WTC11 (cell line): Measurements from ENCODE around the gene DPPA5. TPM values are rescaled to one million over a fixed set of nuclear protein-coding genes. Genes with fewer than 3 reads are reported as not detected.

ENCODE experiments used
- ATAC-seq: fragments of 200-7000 bp; cut with Tn5 transposase; 2 replicates; pipeline ENCODE4 v1.10.0; 2021; ENCODE audit warnings: mild to moderate bottlenecking, moderate library complexity
- CTCF ChIA-PET: fragments of 300-600 bp; sonication (Branson Sonifier 250); formaldehyde crosslinking; loops from one replicate; lab custom pipeline; 2021; ENCODE audit warnings: antibody characterized with exemption; lab: Charles Lee
- POLR2A ChIA-PET: fragments of 350-600 bp; sonication (Branson Sonifier 250); formaldehyde crosslinking; loops from one replicate; lab custom pipeline; 2021; ENCODE audit warnings: antibody characterized with exemption; lab: Charles Lee
- DNase-seq: peaks from one replicate; pipeline ENCODE4 v3.0.0; 2021; ENCODE audit warnings: low spot score
- H3K27ac Mint-ChIP-seq: 2 replicates; pipeline ENCODE4 v1.8.0; 2021; ENCODE audit warnings: mixed read lengths
- H3K27me3 Mint-ChIP-seq: 2 replicates; pipeline ENCODE4 v1.8.0; 2021; ENCODE audit warnings: low read depth, mild to moderate bottlenecking, moderate library complexity, mixed read lengths
- H3K36me3 Mint-ChIP-seq: 2 replicates; pipeline ENCODE4 v1.8.0; 2021; ENCODE audit warnings: mixed read lengths
- H3K4me1 Mint-ChIP-seq: 2 replicates; pipeline ENCODE4 v1.8.0; 2022; ENCODE audit warnings: mixed read lengths
- H3K4me3 Mint-ChIP-seq: 2 replicates; pipeline ENCODE4 v1.8.0; 2021; ENCODE audit warnings: mild to moderate bottlenecking, moderate library complexity, mixed read lengths
- H3K9me3 Mint-ChIP-seq: 2 replicates; pipeline ENCODE4 v1.8.0; 2021; ENCODE audit warnings: mixed read lengths
- ATF1 ChIP-seq: sonication (generic); formaldehyde crosslinking; IDR thresholded peaks from 2 replicates; pipeline ENCODE4 v1.8.1; 2023; ENCODE audit warnings: mild to moderate bottlenecking, moderate library complexity, missing genetic modification reagents
- EMX1 ChIP-seq: fragments of 250-450 bp; sonication (Bioruptor Pico); IDR thresholded peaks from 2 replicates; pipeline ENCODE4 v1.8.0; 2021; ENCODE audit warnings: mild to moderate bottlenecking
- GTF2I ChIP-seq: fragments of 250-450 bp; sonication (Bioruptor Pico); conservative IDR thresholded peaks from 2 replicates; pipeline ENCODE4 v1.4.0; 2021; ENCODE audit warnings: mild to moderate bottlenecking
- HMGA2 ChIP-seq: fragments of 250-450 bp; sonication (Bioruptor Pico); IDR thresholded peaks from 2 replicates; pipeline ENCODE4 v1.4.0; 2021; ENCODE audit warnings: mild to moderate bottlenecking, moderate library complexity
- MXD4 ChIP-seq: fragments of 250-450 bp; sonication (Bioruptor Pico); IDR thresholded peaks from 2 replicates; pipeline ENCODE4 v1.8.0; 2021; ENCODE audit warnings: mild to moderate bottlenecking, moderate library complexity, borderline replicate concordance
- NFYB ChIP-seq: sonication (generic); formaldehyde crosslinking; conservative IDR thresholded peaks from 2 replicates; pipeline ENCODE4 v1.8.0; 2022; ENCODE audit warnings: low read depth, missing genetic modification reagents
- NR2C2 ChIP-seq: sonication (generic); formaldehyde crosslinking; IDR thresholded peaks from 2 replicates; pipeline ENCODE4 v1.8.0; 2022; ENCODE audit warnings: mild to moderate bottlenecking, missing genetic modification reagents
- NR3C1 ChIP-seq: sonication (generic); formaldehyde crosslinking; conservative IDR thresholded peaks from 2 replicates; pipeline ENCODE4 v1.8.1; 2023; ENCODE audit warnings: low read depth, mild to moderate bottlenecking, missing genetic modification reagents
- SMAD3 ChIP-seq: sonication (generic); formaldehyde crosslinking; IDR thresholded peaks from 2 replicates; pipeline ENCODE4 v1.8.0; 2022; ENCODE audit warnings: missing genetic modification reagents, mild to moderate bottlenecking, borderline replicate concordance
- TEAD1 ChIP-seq: sonication (generic); formaldehyde crosslinking; IDR thresholded peaks from 2 replicates; pipeline ENCODE4 v1.8.0; 2022; ENCODE audit warnings: mild to moderate bottlenecking, missing genetic modification reagents
- TEAD4 ChIP-seq: sonication (generic); formaldehyde crosslinking; IDR thresholded peaks from 2 replicates; pipeline ENCODE4 v1.8.0; 2022; ENCODE audit warnings: mild to moderate bottlenecking, missing genetic modification reagents
- ZNF219 ChIP-seq: sonication (generic); formaldehyde crosslinking; IDR thresholded peaks from 2 replicates; pipeline ENCODE4 v1.8.0; 2023; ENCODE audit warnings: missing genetic modification reagents, mild to moderate bottlenecking, borderline replicate concordance
- ZNF232 ChIP-seq: sonication (generic); formaldehyde crosslinking; IDR thresholded peaks from 2 replicates; pipeline ENCODE4 v1.8.0; 2022; ENCODE audit warnings: mild to moderate bottlenecking, missing genetic modification reagents
- ZNF263 ChIP-seq: sonication (generic); formaldehyde crosslinking; IDR thresholded peaks from 2 replicates; pipeline ENCODE4 v1.8.1; 2022; ENCODE audit warnings: low read depth, mild to moderate bottlenecking, moderate library complexity, missing genetic modification reagents
- ZNF317 ChIP-seq: sonication (generic); formaldehyde crosslinking; IDR thresholded peaks from 2 replicates; pipeline ENCODE4 v1.8.1; 2023; ENCODE audit warnings: low read depth, mild to moderate bottlenecking, moderate library complexity, missing genetic modification reagents, borderline replicate concordance
- ZNF423 ChIP-seq: fragments of 250-450 bp; sonication (Bioruptor Pico); IDR thresholded peaks from 2 replicates; pipeline ENCODE4 v2.1.2; 2022; ENCODE audit warnings: mild to moderate bottlenecking, moderate library complexity
- ZNF671 ChIP-seq: fragments of 250-450 bp; sonication (Bioruptor Pico); IDR thresholded peaks from 2 replicates; pipeline ENCODE4 v1.8.0; 2021; ENCODE audit warnings: mild to moderate bottlenecking
- total RNA-seq: library from RNA; stranded (reverse); gene quantifications from 3 replicates; pipeline ENCODE4 v1.2.3, GENCODE V29; 2021
- TF ChIP-seq, protein P1 (sequence below): sonication (generic); formaldehyde crosslinking; IDR thresholded peaks from 2 replicates; pipeline ENCODE4 v1.8.1; 2022; ENCODE audit warnings: mild to moderate bottlenecking, missing genetic modification reagents, moderate library complexity, borderline replicate concordance
- TF ChIP-seq, protein P2 (sequence below): sonication (generic); formaldehyde crosslinking; conservative IDR thresholded peaks from 2 replicates; pipeline ENCODE4 v1.8.1; 2022; ENCODE audit warnings: mild to moderate bottlenecking, missing genetic modification reagents
- TF ChIP-seq, protein P3 (sequence below): fragments of 250-450 bp; sonication (Bioruptor Pico); IDR thresholded peaks from 2 replicates; pipeline ENCODE4 v2.1.2; 2022; ENCODE audit warnings: mild to moderate bottlenecking, moderate library complexity
- TF ChIP-seq, protein P4 (sequence below): sonication (generic); formaldehyde crosslinking; conservative IDR thresholded peaks from 2 replicates; pipeline ENCODE4 v1.8.1; 2023; ENCODE audit warnings: mild to moderate bottlenecking, low read depth, missing genetic modification reagents, moderate library complexity
- TF ChIP-seq, protein P5 (sequence below): sonication (generic); formaldehyde crosslinking; IDR thresholded peaks from 2 replicates; pipeline ENCODE4 v1.8.1; 2022; ENCODE audit warnings: mild to moderate bottlenecking, moderate library complexity, missing genetic modification reagents
- TF ChIP-seq, protein P6 (sequence below): fragments of 250-450 bp; sonication (Bioruptor Pico); IDR thresholded peaks from 2 replicates; pipeline ENCODE4 v1.9.0; 2021; ENCODE audit warnings: moderate library complexity, mild to moderate bottlenecking, inconsistent platforms, borderline replicate concordance
- TF ChIP-seq, protein P7 (sequence below): sonication (generic); formaldehyde crosslinking; IDR thresholded peaks from 2 replicates; pipeline ENCODE4 v1.8.0; 2022; ENCODE audit warnings: mild to moderate bottlenecking, missing genetic modification reagents
- TF ChIP-seq, protein P8 (sequence below): fragments of 250-450 bp; sonication (Bioruptor Pico); IDR thresholded peaks from 2 replicates; pipeline ENCODE4 v1.9.0; 2021; ENCODE audit warnings: mild to moderate bottlenecking, borderline replicate concordance

DPPA5 gene
- total RNA-seq, 1 experiment from 2014 or later = 6.7 TPM

DNA sequence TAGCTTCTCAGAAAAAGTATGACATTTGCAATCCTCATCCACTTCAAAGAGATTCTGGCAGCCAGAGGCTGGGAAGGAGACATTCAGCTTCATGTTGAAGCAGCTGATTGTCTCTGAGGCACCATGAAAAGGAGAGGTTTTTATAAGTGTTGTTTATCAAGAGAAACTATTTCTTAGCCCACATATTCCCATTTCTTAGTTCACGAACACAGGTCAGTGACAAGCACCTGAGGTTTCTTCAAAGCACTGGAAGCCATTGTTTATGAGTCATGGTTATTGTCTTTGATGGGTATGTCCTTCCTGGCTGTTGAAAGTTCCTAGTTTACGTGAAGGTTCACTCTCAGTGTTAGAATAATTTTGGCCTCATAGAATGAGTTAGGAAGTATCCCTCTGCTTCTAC is 37.6 kb upstream of the DPPA5 start:
- DNase-seq (no peak), ATAC-seq (no peak)
- H3K36me3 Mint-ChIP-seq = no peaks in the 10 kb centered on the region
- H3K4me1 Mint-ChIP-seq = peaks cover 29% of the 10 kb centered on the region
- H3K27me3 Mint-ChIP-seq = peaks cover 12% of the 10 kb centered on the region
- H3K27ac Mint-ChIP-seq = no peak overlapping the region
- TF ChIP-seq EMX1 (CRISPR knock-in tag) = no peak
- no peak for TF ChIP-seq TEAD4 (CRISPR knock-in tag)
- no peak for TF ChIP-seq ZNF671 (CRISPR knock-in tag)
- no peak for TF ChIP-seq ZNF423 (CRISPR knock-in tag)
- no peak for TF ChIP-seq ZNF263
- no peak for TF ChIP-seq SMAD3 (CRISPR knock-in tag)
- TF ChIP-seq GTF2I (CRISPR knock-in tag) = no peak
- TF ChIP-seq, protein P1, sequence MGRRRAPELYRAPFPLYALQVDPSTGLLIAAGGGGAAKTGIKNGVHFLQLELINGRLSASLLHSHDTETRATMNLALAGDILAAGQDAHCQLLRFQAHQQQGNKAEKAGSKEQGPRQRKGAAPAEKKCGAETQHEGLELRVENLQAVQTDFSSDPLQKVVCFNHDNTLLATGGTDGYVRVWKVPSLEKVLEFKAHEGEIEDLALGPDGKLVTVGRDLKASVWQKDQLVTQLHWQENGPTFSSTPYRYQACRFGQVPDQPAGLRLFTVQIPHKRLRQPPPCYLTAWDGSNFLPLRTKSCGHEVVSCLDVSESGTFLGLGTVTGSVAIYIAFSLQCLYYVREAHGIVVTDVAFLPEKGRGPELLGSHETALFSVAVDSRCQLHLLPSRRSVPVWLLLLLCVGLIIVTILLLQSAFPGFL (CRISPR knock-in tag) = no peak
- no peak for TF ChIP-seq ZNF232
- TF ChIP-seq, protein P2, sequence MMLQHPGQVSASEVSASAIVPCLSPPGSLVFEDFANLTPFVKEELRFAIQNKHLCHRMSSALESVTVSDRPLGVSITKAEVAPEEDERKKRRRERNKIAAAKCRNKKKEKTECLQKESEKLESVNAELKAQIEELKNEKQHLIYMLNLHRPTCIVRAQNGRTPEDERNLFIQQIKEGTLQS (CRISPR knock-in tag) = no peak
- TF ChIP-seq, protein P3, sequence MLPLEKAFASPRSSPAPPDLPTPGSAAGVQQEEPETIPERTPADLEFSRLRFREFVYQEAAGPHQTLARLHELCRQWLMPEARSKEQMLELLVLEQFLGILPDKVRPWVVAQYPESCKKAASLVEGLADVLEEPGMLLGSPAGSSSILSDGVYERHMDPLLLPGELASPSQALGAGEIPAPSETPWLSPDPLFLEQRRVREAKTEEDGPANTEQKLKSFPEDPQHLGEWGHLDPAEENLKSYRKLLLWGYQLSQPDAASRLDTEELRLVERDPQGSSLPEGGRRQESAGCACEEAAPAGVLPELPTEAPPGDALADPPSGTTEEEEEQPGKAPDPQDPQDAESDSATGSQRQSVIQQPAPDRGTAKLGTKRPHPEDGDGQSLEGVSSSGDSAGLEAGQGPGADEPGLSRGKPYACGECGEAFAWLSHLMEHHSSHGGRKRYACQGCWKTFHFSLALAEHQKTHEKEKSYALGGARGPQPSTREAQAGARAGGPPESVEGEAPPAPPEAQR (CRISPR knock-in tag) = no peak
- TF ChIP-seq, protein P4, sequence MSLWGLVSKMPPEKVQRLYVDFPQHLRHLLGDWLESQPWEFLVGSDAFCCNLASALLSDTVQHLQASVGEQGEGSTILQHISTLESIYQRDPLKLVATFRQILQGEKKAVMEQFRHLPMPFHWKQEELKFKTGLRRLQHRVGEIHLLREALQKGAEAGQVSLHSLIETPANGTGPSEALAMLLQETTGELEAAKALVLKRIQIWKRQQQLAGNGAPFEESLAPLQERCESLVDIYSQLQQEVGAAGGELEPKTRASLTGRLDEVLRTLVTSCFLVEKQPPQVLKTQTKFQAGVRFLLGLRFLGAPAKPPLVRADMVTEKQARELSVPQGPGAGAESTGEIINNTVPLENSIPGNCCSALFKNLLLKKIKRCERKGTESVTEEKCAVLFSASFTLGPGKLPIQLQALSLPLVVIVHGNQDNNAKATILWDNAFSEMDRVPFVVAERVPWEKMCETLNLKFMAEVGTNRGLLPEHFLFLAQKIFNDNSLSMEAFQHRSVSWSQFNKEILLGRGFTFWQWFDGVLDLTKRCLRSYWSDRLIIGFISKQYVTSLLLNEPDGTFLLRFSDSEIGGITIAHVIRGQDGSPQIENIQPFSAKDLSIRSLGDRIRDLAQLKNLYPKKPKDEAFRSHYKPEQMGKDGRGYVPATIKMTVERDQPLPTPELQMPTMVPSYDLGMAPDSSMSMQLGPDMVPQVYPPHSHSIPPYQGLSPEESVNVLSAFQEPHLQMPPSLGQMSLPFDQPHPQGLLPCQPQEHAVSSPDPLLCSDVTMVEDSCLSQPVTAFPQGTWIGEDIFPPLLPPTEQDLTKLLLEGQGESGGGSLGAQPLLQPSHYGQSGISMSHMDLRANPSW (CRISPR knock-in tag) = no peak
- TF ChIP-seq NFYB (CRISPR knock-in tag) = no peak
- no peak for TF ChIP-seq MXD4 (CRISPR knock-in tag)
- TF ChIP-seq ZNF317 (CRISPR knock-in tag) = no peak
- TF ChIP-seq NR2C2 (CRISPR knock-in tag) = no peak
- no peak for TF ChIP-seq NR3C1 (CRISPR knock-in tag)
- TF ChIP-seq TEAD1 (CRISPR knock-in tag) = no peak
- ChIA-PET CTCF (no interaction called here), POLR2A (no interaction called here)
- H3K4me3 Mint-ChIP-seq = no peak overlapping the region
- no peaks in the 10 kb centered on the region for H3K9me3 Mint-ChIP-seq

DNA sequence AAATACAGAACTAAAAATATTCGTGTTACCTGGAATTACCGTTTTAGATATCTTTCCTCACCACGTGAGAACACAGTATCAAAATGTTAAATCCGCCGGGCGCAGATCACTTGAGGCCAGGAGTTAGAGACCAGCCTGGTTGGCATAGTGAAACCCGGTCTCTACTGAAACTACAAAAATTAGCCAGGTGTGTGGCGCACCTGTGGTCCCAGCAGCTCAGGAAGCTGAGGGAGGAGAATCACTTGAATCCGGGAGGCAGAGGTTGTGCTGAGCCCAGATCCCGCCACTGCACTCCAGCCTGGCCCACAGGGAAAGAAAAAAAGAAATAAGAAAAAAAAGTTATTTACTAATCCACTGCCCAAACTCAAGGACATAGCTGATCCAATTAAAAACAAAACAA is 35.8 kb upstream of the DPPA5 start:
- Mint-ChIP-seq H3K36me3 (no peaks in the 10 kb centered on the region), H3K27ac (no peak overlapping the region), H3K4me1 (peaks cover 29% of the 10 kb centered on the region), H3K27me3 (peaks cover 12% of the 10 kb centered on the region), H3K9me3 (no peaks in the 10 kb centered on the region), H3K4me3 (peak overlapping the region; percentile 51)
- POLR2A ChIA-PET = no interaction called here
- DNase-seq (peak; percentile 60), ATAC-seq (no peak)
- CTCF ChIA-PET = interaction anchor here (0.8 to 3.3 kb wide), 7 partner anchors 62 to 228 kb away, joined by 3 to 67 read pairs (median 11); partner anchors contain the start of genes CGAS and MTO1
- TF ChIP-seq ZNF423 (CRISPR knock-in tag) = no peak
- TF ChIP-seq, protein P5, sequence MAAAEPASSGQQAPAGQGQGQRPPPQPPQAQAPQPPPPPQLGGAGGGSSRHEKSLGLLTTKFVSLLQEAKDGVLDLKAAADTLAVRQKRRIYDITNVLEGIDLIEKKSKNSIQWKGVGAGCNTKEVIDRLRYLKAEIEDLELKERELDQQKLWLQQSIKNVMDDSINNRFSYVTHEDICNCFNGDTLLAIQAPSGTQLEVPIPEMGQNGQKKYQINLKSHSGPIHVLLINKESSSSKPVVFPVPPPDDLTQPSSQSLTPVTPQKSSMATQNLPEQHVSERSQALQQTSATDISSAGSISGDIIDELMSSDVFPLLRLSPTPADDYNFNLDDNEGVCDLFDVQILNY (CRISPR knock-in tag) = no peak
- TF ChIP-seq, protein P6, sequence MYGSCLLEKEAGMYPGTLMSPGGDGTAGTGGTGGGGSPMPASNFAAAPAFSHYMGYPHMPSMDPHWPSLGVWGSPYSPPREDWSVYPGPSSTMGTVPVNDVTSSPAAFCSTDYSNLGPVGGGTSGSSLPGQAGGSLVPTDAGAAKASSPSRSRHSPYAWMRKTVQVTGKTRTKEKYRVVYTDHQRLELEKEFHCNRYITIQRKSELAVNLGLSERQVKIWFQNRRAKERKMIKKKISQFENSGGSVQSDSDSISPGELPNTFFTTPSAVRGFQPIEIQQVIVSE (CRISPR knock-in tag) = no peak
- TF ChIP-seq, protein P7, sequence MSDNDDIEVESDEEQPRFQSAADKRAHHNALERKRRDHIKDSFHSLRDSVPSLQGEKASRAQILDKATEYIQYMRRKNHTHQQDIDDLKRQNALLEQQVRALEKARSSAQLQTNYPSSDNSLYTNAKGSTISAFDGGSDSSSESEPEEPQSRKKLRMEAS (CRISPR knock-in tag) = no peak
- no peak for TF ChIP-seq NFYB (CRISPR knock-in tag)
- no peak for TF ChIP-seq ATF1
- TF ChIP-seq HMGA2 (CRISPR knock-in tag) = no peak
- TF ChIP-seq ZNF219 (CRISPR knock-in tag) = no peak
- TF ChIP-seq, protein P8, sequence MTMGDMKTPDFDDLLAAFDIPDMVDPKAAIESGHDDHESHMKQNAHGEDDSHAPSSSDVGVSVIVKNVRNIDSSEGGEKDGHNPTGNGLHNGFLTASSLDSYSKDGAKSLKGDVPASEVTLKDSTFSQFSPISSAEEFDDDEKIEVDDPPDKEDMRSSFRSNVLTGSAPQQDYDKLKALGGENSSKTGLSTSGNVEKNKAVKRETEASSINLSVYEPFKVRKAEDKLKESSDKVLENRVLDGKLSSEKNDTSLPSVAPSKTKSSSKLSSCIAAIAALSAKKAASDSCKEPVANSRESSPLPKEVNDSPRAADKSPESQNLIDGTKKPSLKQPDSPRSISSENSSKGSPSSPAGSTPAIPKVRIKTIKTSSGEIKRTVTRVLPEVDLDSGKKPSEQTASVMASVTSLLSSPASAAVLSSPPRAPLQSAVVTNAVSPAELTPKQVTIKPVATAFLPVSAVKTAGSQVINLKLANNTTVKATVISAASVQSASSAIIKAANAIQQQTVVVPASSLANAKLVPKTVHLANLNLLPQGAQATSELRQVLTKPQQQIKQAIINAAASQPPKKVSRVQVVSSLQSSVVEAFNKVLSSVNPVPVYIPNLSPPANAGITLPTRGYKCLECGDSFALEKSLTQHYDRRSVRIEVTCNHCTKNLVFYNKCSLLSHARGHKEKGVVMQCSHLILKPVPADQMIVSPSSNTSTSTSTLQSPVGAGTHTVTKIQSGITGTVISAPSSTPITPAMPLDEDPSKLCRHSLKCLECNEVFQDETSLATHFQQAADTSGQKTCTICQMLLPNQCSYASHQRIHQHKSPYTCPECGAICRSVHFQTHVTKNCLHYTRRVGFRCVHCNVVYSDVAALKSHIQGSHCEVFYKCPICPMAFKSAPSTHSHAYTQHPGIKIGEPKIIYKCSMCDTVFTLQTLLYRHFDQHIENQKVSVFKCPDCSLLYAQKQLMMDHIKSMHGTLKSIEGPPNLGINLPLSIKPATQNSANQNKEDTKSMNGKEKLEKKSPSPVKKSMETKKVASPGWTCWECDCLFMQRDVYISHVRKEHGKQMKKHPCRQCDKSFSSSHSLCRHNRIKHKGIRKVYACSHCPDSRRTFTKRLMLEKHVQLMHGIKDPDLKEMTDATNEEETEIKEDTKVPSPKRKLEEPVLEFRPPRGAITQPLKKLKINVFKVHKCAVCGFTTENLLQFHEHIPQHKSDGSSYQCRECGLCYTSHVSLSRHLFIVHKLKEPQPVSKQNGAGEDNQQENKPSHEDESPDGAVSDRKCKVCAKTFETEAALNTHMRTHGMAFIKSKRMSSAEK (CRISPR knock-in tag) = no peak
